Fibroblast of skin of right quadriceps (primary cell): ENCODE data around the gene ZNF516.

Experiments
- DNase-seq: peaks from one replicate; pipeline ENCODE4 v3.0.0-alpha.2; 2013

Gene ZNF516

DNA sequence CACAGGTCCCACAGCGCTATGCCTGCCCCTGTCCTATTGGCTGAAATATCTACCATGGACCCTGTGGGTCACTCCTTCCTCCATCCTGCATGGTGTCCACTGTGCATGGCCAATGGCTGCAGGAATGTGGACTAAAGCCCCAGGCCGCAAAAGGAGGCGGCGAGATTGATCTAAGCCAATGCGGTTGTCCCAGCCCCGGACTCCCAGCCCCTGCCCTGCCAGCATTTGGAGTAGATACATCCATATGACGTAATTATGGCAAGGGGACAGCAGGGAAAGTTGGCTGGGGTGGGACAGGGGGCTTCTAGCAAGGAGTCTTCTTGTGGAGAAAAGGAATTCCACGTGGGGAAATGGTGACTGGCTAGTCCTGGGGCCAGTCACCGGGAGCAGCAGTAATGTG lies 11.4 kb upstream of the ZNF516 start:
- DNase-seq: no peak

DNA sequence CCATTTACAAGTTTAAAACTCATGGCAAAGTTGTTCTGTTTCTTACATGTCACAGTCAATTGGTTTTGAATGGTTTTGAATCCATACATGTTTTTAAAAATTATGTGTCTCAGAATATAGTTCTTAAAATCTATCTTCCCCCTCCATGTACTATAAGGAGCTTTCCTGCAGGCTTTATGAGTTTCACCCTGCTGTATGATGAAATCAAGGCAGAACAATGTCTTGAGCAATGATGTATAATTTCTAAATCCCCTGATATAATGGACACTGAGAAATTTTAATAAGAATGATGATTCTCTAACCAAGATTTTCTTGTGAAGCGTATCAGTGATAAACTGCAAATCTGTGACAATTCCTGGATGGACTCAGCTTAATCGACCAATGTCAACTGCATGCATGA lies 10.6 kb upstream of the ZNF516 start:
- no peak for DNase-seq

- no peak for DNase-seq
Observed at GRCh38 chr18:76504749-76505148, 9.7 kb upstream of the ZNF516 start.

DNA sequence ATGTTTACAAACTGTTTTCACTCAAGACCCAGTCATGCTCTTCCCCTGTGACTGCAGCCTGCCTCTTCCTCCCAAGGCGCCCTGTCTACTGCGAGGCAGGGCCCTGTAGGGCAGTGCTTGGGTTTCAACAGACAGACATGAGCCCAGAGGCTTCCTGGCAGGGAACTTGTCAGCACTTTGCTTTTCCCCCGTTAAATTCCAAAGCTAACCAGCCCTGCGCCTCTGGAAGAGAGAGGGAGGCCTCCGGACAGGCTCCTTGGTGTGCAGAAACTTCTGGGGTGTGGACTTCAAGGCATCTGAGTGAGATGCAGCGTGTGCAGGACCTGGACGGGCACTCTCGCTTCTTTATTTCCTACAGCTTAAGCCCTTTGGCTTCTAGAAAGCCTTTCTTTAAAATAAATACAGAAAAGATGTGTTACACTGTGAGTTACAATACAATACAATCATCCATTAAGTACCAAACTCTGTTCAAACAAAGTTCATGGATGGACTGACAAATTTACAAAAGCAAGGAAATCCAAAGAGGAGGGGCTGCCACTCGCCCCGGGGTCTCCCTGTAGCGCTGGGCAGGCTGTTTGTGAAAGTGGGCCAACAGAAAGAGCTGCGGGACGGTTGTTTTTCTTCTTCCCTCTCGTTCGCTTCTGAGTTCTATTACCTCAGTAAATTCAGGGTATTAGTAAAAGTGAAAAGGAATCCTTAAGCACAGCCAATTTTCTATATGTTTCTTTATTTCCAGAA lies 8.8 kb upstream of the ZNF516 start:
- DNase-seq: no peak

DNA sequence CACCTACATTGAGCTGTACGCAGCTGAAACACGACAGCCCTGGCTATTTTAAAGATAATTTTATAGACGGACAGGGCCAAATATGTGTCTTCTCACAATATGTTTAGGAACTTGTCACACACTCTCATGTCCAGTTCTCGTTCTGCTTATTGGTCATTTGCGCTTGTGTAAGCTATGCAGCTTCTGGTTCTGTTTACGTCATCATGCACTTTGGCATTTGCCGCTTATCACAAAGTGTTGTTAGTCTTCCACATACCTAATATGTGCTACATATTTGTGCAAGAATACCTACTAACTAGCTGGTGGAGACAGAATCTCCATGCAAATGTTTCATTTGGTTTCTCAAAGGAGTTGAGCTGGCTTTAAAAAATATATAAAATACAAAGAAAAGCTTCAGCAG lies 7.5 kb upstream of the ZNF516 start:
- no peak for DNase-seq

GRCh38 chr18:76499637-76500340 lies 4.7 kb upstream of the ZNF516 start:
- DNase-seq: no peak

- DNase-seq: no peak
Observed at GRCh38 chr18:76499021-76499420, 4.0 kb upstream of the ZNF516 start.

GRCh38 chr18:76498064-76498463 lies 3.0 kb upstream of the ZNF516 start:
- DNase-seq: no peak

DNA sequence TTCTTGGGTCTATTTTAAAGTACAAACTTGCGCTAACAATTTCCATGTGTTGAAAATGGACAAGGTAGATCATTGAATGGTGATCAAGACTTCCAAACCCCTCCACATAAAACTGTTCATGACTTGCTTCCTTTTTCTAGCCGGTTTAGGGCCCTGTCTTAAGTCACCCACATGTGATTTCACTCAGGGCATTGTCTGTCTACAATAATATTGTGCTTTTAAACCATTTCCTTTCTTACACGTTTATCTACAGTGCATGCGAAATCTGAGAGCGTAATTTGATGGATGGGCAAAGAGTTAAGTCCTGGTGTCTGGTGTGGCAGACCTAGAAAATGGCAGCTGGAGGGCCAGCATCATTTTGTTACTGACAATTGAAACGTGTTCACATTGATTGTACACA lies 2.0 kb upstream of the ZNF516 start:
- DNase-seq: no peak

DNA sequence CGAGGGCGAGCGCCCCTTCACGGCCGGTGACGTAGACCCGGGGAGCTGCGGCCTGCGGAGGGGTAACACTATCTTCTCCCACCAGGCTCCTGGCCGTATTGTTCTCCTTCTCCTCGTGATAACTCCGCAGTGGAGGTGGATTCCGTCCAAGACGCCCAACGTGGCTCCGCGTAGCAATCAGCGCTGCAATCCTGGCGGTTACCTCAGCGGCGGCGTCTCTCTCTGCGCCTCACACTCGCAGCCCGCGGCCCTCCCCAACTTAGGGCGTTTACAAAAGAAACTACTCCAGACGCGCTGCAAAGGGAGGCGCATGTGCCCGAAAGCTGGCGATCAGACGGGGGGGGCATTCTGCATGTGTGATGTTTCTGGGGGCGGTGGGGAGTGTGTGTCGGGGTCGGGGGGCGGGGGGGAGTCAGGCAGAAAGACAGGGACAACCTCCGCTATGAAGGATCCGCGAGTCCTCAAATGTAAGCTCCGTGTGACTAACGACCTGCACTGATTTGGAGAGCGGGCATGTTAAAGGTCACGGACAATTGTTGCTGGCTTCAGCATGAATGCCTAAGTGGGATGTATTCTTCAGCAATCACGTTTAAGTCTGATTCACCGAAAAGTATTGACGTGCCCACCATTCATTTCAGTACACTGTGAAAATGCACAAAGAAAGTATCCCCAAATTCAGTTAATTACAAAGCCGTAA lies 1.3 kb upstream of the ZNF516 start:
- peak; percentile 76 for DNase-seq

- peak; percentile 69 for DNase-seq
Observed at GRCh38 chr18:76495435-76496193, 572 bp upstream of the ZNF516 start.

- peak; percentile 69 for DNase-seq
Observed at GRCh38 chr18:76494231-76495005, 624 bp downstream of the ZNF516 start.

DNA sequence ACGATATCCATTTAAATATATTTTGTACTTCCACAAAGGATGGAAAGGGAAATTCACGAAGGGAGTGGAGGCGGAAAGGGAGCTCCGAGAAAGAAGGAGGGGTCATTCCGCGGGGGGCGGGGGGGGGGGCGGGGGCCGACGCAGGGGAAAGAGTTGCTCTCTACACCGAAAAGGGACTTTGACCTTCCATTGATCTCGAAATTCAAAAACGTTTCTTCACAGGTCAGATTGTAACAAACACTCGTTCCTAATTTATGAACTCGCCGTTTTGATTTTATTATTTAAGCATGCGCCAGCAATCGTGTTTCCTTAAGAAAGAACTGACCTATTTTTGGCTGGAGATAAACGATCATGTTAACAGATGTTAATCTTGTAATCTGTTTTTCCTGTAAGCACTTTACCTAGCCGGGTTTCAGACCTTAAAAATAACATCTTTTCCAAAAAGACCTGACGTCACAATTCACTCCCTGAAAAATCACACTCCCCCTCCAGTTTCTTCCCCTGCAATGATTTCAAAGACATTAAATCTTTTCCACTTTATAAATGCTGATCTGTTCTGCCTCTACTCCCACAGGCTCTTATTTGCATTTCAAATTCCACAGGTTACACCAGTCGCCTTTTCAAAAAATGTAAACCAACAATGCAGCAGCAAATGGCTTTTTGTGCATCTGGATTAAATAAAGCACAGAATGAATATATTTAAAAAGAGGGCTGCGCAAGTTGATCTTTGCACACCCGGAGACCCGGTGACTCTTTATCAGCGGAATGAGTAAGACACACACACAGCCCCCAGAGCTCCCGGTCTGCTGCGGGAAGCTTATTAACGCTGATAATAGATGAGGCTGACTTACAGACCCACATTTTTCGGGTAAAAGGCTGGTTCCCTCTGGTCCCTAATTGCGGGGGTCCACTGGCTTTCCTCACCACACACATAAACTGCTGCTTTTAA lies 1.6 kb downstream of the ZNF516 start:
- DNase-seq: peak; percentile 75

GRCh38 chr18:76492669-76493212 lies 2.3 kb downstream of the ZNF516 start:
- DNase-seq: peak; percentile 99

GRCh38 chr18:76491776-76492668 lies 3.0 kb downstream of the ZNF516 start:
- no peak for DNase-seq

DNA sequence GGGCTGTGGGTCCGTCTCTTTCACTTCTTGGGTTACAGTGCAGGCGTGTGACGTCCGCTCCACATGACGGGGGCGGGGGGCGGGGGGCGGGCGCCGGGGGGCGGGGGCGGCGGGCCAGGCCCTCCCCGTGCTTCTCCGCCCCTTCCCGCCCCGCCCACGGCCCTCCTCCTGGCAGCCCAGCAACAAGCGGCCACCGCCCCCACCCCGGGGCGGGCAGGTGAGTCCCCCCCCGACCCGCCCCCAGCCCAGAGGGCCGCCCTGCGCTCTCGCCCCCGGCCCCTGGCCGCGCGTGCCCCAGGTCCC lies 3.6 kb downstream of the ZNF516 start:
- peak; percentile 69 for DNase-seq

- DNase-seq: no peak
Observed at GRCh38 chr18:76490670-76491472, 4.2 kb downstream of the ZNF516 start.

- DNase-seq: no peak
Observed at GRCh38 chr18:76490033-76490432, 5.0 kb downstream of the ZNF516 start.

GRCh38 chr18:76489081-76489480 lies 6.0 kb downstream of the ZNF516 start:
- no peak for DNase-seq
